Muscle layer of duodenum (tissue), 2 donors: ENCODE data around the gene MVB12B.
A peak's percentile ranks its signal among the peaks of the same experiment; 100 is the strongest.

Experiments
- H3K27ac ChIP-seq: one replicate; pipeline ENCODE4 v1.7.0; 2013; ENCODE audit warnings: mild to moderate bottlenecking, low read length
- H3K27me3 ChIP-seq: one replicate; pipeline ENCODE4 v1.7.0; 2013; ENCODE audit warnings: low read depth, mild to moderate bottlenecking, control low read depth, low read length
- H3K36me3 ChIP-seq, 2 donors: one replicate each; pipeline ENCODE4 v1.7.0; 2013; ENCODE audit warnings: low read length in 2 of 2, control low read depth in 1 of 2, mild to moderate bottlenecking in 1 of 2; ENCODE audit not compliant: insufficient read depth in 2 of 2, control insufficient read depth in 1 of 2
- H3K4me1 ChIP-seq, 2 donors: one replicate each; pipeline ENCODE4 v1.7.0; 2013; ENCODE audit warnings: low read length in 2 of 2, mild to moderate bottlenecking in 2 of 2, control low read depth in 1 of 2, moderate library complexity in 1 of 2; ENCODE audit not compliant: insufficient read depth in 2 of 2, control insufficient read depth in 1 of 2
- H3K4me3 ChIP-seq, 2 donors: one replicate each; pipeline ENCODE4 v1.7.0; 2013; ENCODE audit warnings: low read length in 2 of 2, low read depth in 1 of 2, mild to moderate bottlenecking in 1 of 2
- H3K9me3 ChIP-seq, 2 donors: one replicate each; pipeline ENCODE4 v1.7.0; 2013; ENCODE audit warnings: low read length in 2 of 2, control low read depth in 1 of 2, mild to moderate bottlenecking in 1 of 2; ENCODE audit not compliant: control insufficient read depth in 1 of 2
- donor health status: healthy.

Gene MVB12B

DNA sequence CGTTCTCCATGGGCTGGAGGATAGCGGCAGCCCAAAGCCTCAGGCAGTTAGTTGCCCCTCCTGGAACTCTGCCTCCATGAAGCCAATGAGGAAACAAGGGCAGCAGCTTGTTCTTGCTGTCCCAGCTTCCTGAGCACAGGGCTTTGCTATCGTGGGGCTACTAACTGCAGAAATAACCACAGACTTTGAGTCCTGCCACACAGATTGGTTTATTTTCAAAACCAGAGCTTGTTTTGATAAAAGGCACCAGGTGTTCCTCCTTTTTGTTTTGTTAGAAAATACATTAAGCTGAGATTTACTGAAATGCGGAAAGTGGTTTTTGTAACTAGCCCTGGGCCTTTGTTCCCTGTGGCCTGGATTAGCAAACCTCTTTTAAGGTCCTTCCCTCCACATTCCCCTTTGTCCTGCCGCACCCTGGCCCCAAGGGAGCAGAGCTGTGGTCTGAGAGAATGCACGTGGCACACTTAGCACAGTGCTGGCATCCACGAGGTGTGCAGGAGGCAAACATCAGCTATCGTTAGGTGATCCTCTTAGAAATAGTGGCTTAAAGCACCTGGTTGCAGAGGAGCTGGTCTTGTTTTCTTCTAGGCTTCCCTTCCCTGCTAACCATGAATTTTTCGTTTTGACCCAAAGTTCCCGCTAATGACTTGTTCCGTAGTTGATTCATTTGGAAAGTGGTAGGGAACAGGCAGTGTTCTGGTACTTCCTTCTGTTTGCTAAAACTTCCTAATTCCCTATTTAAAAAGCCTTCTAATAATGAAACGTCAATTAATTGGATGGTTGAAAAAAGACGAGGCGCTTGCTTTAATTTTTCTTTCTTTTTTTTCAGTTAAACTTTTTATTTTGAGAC is 21.5 kb downstream of the MVB12B start:
- H3K4me3 ChIP-seq: no peak overlapping the region
- H3K27ac ChIP-seq: peak overlapping the region; percentile 67
- H3K36me3 ChIP-seq: peaks cover 6 to 10% of the 10 kb centered on the region in 2 donors
- H3K27me3 ChIP-seq: no peaks in the 10 kb centered on the region
- H3K4me1 ChIP-seq: peaks cover 0 to 6% of the 10 kb centered on the region in 2 donors
- H3K9me3 ChIP-seq: peaks cover 0 to 6% of the 10 kb centered on the region in 2 donors

DNA sequence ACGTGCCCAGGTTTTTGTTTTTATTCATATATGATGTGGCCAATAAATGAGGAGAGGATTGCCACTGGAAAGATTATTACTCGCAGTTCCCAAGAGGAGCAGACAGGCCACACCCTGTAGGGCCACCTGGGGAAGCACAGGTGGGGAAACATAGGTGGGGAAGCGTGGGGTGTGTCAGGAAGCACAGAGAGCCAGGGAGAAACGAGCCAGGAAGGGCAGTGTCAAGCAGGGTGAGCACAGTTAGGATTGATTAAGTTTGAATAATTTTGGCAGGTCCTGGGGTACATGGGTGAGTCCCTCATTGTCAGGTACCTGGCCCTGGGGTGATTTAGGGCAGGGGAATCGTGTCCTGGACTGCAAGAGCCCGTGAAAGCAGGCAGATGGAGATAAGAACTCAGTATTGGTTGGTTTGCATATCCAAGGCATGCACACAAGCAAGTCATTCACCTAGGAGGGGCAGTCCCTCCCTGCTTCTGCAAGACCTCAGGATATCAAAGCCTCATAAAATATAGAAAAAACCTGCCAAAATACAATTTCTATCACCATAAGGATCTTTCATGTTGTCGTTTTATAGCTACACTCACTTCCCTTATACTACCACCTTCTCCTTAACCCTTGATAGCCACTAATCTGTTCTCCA is 22.4 kb downstream of the MVB12B start:
- no peak overlapping the region for H3K4me3 ChIP-seq
- peaks cover 5 to 9% of the 10 kb centered on the region in 2 donors for H3K36me3 ChIP-seq
- H3K27ac ChIP-seq: peak overlapping the region; percentile 48
- peaks cover 0 to 6% of the 10 kb centered on the region in 2 donors for H3K9me3 ChIP-seq
- H3K27me3 ChIP-seq: no peaks in the 10 kb centered on the region
- peaks cover 0 to 6% of the 10 kb centered on the region in 2 donors for H3K4me1 ChIP-seq

DNA sequence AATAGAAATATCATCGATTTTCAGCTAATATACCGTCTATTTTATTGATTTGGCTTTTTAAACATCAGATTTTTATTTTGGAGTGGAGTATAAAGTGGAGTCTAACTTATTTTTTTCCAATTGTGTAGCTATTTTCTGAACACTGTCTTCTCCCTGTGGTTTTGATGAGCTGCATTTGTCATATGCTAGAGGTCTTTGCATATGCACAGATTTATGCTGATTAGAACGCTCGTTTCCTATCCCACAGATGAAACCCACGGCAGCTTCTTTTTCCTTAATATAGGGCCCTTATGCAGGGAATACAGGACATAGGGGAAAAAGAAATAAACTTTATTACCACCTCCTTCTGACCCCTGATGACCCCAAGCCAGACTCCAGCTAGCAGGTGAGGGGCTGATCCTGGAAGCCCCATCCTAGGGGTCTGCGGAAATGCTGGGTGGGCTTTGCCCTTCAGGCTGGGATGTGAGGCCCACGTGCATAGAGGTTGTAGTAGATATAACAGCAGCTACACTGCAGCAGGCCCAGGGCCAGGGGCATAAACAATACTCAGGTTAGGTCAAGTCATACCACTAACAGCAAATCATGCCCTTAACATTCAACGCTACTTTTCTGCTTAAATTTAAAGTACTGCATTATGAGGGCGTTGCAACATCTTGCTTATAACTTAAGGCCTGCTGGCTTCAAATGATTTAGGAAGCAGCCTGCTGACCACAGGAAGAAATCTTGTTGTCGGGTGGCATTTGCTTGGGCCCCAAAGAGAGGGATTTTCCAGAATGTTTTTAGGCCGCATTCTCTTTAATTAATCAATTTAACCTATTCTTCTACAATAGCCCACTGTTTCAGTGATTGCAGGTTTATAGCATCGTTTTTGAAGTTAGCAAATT is 28.5 kb downstream of the MVB12B start:
- no peak overlapping the region for H3K27ac ChIP-seq
- H3K9me3 ChIP-seq: peaks cover 2 to 6% of the 10 kb centered on the region in 2 donors
- H3K4me1 ChIP-seq: peaks cover 0 to 6% of the 10 kb centered on the region in 2 donors
- H3K36me3 ChIP-seq: no peaks in the 10 kb centered on the region
- no peak overlapping the region for H3K4me3 ChIP-seq
- H3K27me3 ChIP-seq: no peaks in the 10 kb centered on the region

DNA sequence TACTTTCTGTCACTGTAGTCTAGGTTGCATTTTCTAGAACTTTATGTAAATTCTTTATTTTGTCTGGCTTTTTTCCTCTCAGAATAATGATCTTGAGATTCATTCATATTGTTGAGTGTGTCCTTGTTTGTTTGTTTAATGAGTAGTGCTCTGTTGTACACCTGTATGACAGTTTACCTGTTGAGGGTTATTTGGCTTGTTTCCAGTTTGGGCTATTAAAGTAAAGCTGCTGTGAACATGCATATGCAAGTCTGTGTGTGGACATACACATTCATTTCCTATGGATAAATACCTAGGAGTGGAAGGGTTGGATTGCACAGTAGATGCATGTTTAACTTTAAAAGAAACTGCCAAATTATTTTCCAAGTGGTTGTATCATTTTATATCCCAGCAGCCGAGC is 30.4 kb downstream of the MVB12B start:
- H3K9me3 ChIP-seq: peaks cover 5 to 8% of the 10 kb centered on the region in 2 donors
- no peaks in the 10 kb centered on the region for H3K36me3 ChIP-seq
- H3K4me1 ChIP-seq: peaks cover 0 to 6% of the 10 kb centered on the region in 2 donors
- H3K4me3 ChIP-seq: no peak overlapping the region
- H3K27me3 ChIP-seq: no peaks in the 10 kb centered on the region
- no peak overlapping the region for H3K27ac ChIP-seq

DNA sequence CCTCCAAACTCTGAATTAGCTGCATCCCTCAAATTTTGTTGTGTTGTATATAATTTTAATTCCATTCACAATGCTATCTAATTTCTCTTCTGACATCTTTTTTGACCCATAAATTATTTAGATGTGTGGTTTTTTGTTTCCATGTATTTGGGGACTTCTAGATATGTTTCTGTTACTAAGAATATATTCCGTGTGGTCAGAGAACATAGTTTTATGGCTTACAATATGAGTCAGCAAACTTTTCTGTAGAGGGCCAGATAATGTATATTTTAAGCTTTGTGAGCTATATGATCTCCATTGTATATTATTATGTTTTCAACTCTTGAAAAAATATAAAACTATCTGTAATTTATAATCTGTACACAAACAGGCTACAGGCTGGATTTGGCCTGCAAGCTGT is 33.4 kb downstream of the MVB12B start:
- Histone ChIP-seq H3K27me3 (no peaks in the 10 kb centered on the region), H3K4me1 (peaks cover 0 to 4% of the 10 kb centered on the region in 2 donors), H3K9me3 (peaks cover 5 to 8% of the 10 kb centered on the region in 2 donors), H3K36me3 (no peaks in the 10 kb centered on the region), H3K4me3 (no peak overlapping the region), H3K27ac (no peak overlapping the region)

DNA sequence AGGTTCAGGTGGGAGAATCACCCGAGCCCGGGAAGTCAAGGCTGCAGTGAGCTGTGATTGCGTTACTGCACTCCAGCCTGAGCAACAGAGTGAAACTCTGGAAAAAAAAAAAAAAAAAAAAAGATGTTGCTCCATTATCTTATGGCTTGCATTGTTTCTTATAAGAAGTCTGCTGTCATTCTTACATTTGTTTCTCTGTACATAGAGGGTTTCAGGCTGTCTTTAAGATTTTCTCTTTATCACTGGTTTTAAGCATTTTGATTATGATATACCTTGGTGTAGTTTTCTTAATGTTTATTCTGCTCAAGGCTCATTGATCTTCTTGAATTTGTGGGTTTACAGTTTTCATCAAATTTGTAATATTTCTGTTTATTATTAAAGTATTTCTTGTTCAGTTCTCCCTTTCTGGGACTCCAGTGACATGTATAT is 35.2 kb downstream of the MVB12B start:
- H3K27me3 ChIP-seq: no peaks in the 10 kb centered on the region
- peaks cover 5 to 8% of the 10 kb centered on the region in 2 donors for H3K9me3 ChIP-seq
- H3K27ac ChIP-seq: no peak overlapping the region
- peaks cover 0 to 13% of the 10 kb centered on the region in 2 donors for H3K4me1 ChIP-seq
- H3K36me3 ChIP-seq: no peaks in the 10 kb centered on the region
- no peak overlapping the region for H3K4me3 ChIP-seq

DNA sequence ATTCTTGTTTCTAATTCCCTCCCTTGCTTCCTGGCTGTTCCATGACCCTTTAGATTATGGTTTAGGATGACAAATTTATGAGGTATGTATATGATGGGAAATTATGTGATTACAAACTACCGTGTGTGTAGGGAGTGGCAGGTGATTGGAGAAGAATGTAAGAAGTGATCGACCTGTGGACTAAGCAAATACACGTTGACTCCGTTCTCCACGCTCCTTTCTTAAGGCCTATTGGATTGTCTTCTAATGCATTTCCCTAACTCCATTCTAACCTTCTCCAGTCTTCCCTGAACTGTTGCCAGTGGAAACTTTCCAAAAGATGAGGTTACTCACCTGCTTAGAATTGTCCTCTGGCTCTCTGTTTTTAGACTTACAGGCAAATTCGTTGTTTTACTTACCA is 36.6 kb downstream of the MVB12B start:
- Histone ChIP-seq H3K4me3 (no peak overlapping the region), H3K4me1 (peaks cover 0 to 25% of the 10 kb centered on the region in 2 donors), H3K9me3 (peaks cover 5 to 8% of the 10 kb centered on the region in 2 donors), H3K27me3 (no peaks in the 10 kb centered on the region), H3K36me3 (no peaks in the 10 kb centered on the region), H3K27ac (no peak overlapping the region)

DNA sequence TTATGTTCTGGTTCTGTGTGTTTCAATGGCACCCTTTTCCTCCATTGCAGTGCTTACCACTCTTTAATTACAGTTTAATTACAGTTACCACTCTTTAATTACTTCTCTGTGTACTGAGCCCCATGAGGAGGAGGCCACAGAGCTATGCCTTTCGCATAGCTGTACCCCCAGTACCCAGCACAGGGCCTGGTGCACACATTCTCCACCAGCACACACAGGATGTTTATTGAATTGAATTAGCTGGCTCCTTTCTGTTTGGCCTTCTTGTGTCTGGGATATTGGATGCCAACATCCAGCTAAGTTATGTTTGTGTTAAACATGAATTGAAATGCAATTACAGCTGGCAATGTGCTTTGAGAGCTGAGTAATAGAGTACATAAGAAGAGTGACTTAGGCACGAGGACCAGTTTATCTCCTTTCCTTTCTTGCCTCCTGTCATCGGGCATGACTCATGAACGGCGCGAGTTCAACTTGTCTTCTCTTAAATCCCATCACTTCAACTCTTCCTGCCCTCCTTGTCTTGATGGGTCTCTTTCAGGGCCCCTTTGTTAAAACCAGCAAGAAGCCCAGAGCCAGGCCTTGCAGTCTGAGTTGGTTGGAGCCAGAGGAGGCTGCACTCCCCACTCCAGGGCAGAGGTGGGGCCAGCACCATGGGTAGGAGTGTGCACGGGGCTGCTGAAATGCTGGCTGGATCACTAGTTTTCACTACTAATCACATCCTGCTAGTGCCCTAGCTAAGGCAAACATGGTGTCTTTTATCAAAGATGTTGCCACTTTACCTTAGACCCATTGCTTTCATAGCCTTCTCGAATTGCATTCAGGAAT is 37.4 kb downstream of the MVB12B start:
- Histone ChIP-seq H3K27me3 (no peaks in the 10 kb centered on the region), H3K27ac (no peak overlapping the region), H3K36me3 (no peaks in the 10 kb centered on the region), H3K9me3 (peaks cover 5 to 8% of the 10 kb centered on the region in 2 donors), H3K4me1 (peaks cover 0 to 25% of the 10 kb centered on the region in 2 donors), H3K4me3 (no peak overlapping the region)

DNA sequence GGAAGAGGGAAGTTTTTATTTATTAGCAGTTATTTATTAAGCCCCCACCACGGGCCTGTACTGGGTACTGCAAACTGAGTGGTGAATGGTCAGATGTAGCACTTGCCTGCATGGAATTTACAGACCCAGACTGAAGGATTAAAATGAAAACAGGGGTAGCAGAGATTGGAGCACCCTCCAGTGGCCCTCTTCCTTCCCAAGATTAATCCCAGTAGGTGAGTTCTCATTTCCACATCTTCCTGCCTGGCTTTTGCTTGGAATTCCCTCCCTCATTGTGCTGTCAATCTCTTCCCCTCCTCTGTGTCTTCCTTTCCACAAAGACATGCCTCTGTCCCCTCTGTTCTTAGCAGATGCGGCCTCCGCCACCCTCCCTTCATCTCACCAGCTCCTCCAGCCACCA is 39.2 kb downstream of the MVB12B start:
- no peaks in the 10 kb centered on the region for H3K27me3 ChIP-seq
- peaks cover 0 to 8% of the 10 kb centered on the region in 2 donors for H3K9me3 ChIP-seq
- no peak overlapping the region for H3K27ac ChIP-seq
- no peaks in the 10 kb centered on the region for H3K36me3 ChIP-seq
- no peak overlapping the region for H3K4me3 ChIP-seq
- H3K4me1 ChIP-seq: peaks cover 0 to 25% of the 10 kb centered on the region in 2 donors

DNA sequence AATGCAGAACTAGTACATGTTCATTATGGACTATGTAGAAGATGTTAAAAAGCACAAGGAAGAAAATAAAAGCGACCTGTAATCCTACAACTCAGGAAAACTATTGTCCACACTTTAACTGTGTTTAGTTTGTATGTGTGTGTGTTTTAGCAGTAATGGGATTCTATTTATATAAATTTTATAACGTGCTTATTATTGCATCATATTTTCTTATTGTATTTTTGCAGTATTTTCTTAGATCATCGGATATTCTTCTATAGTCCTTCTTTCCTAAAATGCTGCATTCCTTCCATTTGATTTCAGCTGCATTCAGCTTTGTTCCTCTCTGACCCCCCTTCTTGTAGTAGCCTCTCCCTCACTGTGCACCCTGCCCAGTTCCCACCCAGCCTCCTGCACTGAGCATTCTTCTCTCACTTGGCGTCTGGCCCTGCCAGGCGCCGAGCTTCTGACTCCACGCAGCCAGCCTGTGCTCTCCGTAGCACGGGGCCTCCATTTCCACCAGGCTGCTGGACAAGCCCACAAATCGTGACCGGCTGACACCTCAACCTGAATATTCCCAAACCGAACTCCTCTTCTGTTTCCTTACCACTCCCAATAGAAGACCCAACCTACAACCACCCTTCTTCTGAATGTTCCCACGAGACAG is 39.9 kb downstream of the MVB12B start:
- H3K9me3 ChIP-seq: peaks cover 0 to 3% of the 10 kb centered on the region in 2 donors
- no peak overlapping the region for H3K4me3 ChIP-seq
- peaks cover 0 to 25% of the 10 kb centered on the region in 2 donors for H3K4me1 ChIP-seq
- H3K27ac ChIP-seq: no peak overlapping the region
- H3K27me3 ChIP-seq: no peaks in the 10 kb centered on the region
- no peaks in the 10 kb centered on the region for H3K36me3 ChIP-seq
